Middle frontal gyrus (tissue), 1 donor: ENCODE measurements around the gene UTF1.

Experiments
- DNase-seq: peaks from one replicate; pipeline ENCODE4 v3.0.0-alpha.2; 2015; ENCODE audit warnings: low spot score; ENCODE audit errors: extremely low spot score

The UTF1 gene

DNA sequence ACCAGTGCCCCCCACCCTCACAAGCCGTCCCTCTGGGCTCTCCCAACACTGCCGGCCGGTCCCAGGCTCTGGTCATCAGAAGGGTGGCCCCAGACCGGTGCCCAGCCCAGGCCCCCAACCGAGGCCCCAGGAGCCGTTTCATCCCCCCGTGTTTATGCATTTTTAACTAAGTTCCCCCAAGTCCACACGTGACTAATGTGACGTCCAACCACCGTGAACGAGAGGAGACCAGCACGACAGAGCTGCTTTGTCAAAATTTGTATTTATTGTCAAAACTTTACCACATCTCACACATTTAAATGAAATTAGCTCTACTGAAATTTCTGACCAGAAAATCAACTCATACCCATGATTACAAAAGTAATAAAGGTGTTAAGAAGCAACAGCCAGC is 16.2 kb downstream of the UTF1 start:
- DNase-seq = no peak

- no peak for DNase-seq
Measured at GRCh38 chr10:133247681-133248333, 17.8 kb downstream of the UTF1 start.

DNA sequence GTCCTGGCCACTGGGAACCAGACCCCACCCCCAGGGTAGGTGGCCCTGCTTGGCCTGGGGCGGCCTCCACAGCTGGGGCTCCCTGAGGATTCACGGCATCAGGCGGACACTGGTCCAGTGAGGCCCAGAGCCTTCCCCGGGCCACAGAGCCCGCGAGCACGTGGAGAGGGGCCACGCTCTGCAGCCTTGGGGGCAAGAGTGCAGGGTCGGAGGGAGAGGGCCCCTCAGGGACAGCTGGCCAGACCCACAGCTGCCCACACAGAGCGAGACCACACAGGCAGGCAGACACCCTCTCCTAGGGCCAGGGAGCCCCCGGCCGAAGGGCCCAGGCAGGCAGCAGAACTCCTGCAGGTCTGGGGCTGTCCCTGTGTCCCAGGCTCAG is 18.3 kb downstream of the UTF1 start:
- DNase-seq = no peak

- DNase-seq = no peak
Measured at GRCh38 chr10:133249094-133249780, 19.2 kb downstream of the UTF1 start.

DNA sequence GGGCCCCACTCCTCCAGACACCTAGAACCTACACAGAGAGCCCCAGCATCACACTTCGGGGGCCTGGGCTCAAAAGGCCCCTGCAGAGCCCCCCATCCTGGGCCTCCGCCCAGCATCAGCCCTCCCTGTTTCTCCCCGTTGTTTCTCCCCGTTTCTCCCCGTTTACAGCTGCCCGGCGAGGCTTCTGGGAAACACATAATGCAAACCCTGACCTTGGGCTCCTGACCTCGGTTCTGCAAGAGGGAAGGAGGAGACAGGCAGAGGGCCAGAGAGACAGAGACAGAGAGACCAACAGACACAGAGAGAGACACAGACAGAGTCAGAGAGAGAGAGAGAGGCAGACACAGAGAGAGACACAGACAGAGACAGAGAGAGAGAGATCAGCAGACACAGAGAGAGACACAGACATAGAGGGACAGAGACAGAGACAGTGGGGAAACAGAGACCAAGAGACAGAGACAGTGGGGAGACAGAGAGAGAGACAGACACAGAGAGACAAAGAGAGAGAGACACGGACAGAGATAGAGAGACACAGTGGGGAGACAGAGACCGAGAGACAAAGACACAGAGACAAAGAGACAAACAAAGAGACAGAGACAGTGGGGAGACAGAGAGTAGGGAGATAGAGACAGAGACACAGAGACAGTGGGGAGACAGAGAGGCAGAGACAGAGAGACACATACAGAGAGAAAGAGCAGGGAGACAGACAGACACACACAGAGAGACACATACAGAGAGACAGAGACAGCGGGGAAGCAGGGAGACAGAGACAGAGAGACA is 20.1 kb downstream of the UTF1 start:
- no peak for DNase-seq

DNA sequence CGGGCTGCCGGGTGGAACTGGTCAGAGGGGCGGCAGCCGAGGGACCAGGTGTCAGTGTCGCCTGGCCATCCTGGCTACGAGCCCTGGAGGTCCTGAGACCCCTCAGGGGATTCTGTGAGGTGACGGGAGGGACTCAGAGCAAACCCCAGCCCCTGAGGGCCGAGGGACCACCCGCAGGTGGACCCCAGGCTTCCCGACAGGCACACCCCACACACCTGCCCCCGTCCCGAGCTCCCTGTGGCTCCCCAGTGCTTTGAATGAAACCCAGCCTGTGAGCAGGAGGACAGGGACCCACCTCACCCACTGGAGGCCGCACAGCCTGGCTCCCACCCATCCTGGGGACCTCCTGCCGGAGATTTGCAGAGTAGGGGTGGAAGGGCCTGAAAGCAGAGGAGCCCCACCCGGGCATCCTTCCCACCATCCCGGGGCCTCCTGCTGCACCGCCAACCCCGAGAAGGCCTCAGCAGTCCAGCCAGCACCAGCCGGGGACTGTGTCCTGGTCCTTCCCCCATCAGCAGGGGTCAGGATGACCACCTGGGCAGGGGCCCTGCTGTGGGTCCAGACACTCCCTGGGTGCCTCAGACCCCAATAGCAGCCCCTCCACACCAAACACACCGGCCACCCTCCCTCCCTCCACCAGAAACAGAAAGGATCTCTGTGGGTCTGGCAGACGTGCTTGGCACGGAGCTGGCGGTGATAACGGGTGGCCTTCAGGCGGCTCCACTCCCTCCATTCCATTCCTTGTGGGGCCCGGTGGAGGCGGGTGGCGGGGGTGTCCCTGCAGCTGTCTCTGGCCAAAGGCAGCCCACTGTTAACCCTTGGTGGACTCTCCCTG is 21.6 kb downstream of the UTF1 start:
- DNase-seq = no peak

- no peak for DNase-seq
Measured at GRCh38 chr10:133252223-133252552, 22.2 kb downstream of the UTF1 start.

DNA sequence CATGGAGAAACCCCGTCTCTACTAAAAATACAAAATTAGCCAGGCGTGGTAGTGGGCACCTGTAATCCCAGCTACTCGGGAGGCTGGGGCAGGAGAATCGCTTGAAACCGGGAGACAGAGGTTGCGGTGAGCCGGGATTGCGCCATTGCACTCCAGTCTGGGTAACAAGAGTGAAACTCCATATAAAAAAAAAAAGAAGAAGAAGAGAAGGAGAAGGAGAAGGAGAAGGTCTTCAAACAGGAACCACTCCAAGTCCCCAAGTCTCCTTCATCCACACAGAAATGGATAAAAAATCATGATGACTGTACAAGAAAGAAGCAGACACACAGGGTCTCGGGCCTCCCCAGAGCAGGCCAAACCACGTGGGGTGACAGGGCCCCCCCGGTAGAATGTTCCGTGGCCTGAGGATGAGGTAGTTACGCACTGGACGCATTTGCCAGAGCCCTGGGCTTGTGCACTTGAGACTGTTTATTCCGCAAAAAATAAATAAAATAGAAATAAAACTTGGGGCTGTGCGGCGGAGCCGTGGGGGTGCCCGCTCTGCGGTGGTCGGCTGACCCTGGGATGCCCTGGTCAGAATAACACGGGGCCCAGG is 23.4 kb downstream of the UTF1 start:
- no peak for DNase-seq

GRCh38 chr10:133254421-133255120 is 24.6 kb downstream of the UTF1 start:
- DNase-seq = no peak

DNA sequence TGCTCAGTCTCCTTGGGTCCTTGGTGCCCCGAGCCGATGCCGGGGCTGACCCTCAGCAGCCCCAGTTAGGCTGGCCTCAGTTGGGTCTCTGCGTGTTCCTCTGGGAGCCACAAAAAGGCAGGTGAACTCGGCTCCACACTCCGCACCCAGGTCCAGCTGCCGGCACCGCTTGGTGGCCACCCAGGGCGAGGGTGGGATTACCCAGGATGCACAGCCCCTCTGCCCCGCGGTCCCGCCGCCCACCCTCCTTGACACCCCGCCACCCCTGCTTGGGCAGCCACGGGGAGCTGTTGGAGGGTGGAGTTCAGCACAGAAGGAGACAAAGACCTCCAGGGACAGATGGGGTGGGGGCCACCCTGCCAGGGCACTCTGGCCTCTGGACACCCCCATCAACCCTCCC is 25.3 kb downstream of the UTF1 start:
- DNase-seq = no peak

GRCh38 chr10:133257489-133258065 is 27.6 kb downstream of the UTF1 start:
- no peak for DNase-seq

GRCh38 chr10:133258066-133258817 is 28.2 kb downstream of the UTF1 start:
- DNase-seq = no peak

DNA sequence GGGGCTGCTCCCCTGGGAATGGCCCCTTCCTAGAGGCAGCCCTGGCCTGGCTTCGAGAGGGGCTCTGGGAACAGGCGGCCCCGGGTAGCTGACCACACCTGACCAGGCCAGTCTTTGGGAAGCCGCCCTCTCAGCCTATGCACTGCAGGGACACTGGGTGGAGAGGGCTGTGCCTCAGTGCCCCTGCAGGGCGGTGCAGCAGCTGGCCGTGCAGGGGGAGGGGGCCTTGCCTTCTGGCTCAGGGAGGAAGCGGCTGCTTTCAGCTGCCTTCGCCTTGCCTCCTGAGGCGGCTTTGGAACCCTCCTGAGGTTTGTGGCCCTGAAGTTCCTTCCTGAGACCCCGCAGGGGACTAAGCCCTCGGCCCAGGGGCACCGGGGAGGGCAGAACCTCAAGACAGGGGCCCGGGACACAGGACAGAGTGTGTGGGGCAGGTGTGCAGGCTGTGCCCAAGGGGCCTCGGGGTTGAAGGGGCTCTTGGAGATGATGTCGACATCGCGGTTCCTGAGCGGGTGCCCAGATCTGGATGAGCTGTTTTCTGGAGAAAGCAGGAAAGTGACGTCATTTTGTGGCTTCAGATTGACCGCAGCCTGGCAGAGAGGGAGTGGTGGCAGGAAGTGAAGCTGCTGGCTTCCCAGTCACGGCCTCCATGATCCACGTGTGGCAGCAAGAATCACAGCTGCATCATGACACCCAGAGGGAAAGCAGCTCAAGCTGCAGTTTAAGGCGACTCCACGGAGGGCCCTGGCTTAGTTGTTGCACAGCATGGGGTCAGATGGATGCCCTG is 29.0 kb downstream of the UTF1 start:
- no peak for DNase-seq

DNA sequence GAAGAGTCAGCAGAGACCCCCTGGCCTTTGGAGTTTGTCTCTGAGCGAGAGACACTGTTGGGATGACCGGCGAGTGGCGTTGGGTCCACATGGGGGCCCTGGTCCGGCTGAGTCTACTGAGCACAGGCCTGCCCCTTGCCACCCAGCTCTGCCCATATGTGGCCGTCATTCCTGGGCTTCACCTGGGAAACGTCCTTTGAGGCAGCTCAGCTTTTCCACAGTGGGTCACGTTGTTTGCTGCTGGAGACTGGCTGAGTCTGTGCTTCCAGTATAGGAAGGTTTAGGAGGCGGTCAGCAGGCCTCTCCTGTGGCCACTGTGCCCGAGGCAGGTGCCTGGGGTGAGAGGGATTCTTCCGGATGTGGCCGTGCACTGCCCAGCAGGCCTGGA is 29.6 kb downstream of the UTF1 start:
- DNase-seq = no peak

GRCh38 chr10:133260895-133261725 is 31.1 kb downstream of the UTF1 start:
- DNase-seq = no peak

- no peak for DNase-seq
Measured at GRCh38 chr10:133261726-133262325, 31.8 kb downstream of the UTF1 start.

- DNase-seq = no peak
Measured at GRCh38 chr10:133262696-133263095, 32.7 kb downstream of the UTF1 start.

DNA sequence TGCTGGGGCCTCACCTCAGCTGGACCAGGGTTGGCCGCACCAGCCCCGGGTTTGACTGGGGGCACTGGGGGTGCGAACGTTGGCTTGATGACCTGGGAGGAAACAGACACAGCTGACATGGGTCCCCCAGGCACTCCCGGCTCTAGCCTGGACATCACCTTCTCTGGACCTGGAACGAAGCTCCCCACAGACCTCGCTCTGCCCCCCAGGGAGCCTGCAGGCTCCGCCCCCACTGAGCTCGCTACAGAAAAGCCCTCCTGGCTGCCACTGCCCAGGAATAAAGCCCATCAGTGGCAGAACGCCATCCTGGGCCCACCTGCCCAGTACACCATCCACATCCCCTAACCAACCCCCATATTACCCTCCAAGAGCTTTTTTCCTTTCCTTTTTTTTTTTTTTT is 33.7 kb downstream of the UTF1 start:
- no peak for DNase-seq
